Measurements from ENCODE around the gene TGFBR1.

DNA sequence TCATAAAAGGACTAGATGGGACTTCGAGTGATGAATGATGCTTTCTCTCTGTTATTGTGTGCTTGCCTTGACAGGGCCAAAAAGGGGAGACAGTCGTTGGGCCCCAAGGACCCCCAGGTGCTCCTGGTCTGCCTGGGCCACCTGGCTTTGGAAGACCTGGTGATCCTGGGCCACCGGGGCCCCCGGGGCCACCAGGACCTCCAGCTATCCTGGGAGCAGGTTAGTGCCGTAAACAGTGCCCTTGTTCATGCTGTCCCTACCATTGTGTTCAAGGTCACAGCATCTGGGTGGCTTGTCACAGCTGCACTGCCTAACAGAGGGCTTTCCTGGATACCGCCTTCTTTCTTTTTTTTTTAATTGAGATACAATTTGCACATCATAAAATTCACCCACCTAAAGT, 48.7 kb upstream of the TGFBR1 start:
- TF ChIP-seq, protein P1, sequence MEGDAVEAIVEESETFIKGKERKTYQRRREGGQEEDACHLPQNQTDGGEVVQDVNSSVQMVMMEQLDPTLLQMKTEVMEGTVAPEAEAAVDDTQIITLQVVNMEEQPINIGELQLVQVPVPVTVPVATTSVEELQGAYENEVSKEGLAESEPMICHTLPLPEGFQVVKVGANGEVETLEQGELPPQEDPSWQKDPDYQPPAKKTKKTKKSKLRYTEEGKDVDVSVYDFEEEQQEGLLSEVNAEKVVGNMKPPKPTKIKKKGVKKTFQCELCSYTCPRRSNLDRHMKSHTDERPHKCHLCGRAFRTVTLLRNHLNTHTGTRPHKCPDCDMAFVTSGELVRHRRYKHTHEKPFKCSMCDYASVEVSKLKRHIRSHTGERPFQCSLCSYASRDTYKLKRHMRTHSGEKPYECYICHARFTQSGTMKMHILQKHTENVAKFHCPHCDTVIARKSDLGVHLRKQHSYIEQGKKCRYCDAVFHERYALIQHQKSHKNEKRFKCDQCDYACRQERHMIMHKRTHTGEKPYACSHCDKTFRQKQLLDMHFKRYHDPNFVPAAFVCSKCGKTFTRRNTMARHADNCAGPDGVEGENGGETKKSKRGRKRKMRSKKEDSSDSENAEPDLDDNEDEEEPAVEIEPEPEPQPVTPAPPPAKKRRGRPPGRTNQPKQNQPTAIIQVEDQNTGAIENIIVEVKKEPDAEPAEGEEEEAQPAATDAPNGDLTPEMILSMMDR (IDR thresholded peaks at IDR 0.05; ENCODE audit: insufficient read depth, low read length, poor library complexity, severe bottlenecking): no peak
- TF ChIP-seq EZH2phosphoT487 (conservative IDR thresholded peaks at IDR 0.05; ENCODE audit: low read length): no peak

All from SU-DHL-6 (cell line).